Sigmoid colon (tissue), 4 donors: ENCODE measurements around the gene BBS2.

Source experiments
- CTCF ChIP-seq, 4 experiments: fragments of 450-650 bp in 3 of 4; fragments of 200-600 bp in 1 of 4; IDR thresholded peaks; one replicate each; pipeline ENCODE4 v1.5.1; 2016 to 2019; ENCODE audit warnings: antibody characterized with exemption in 4 of 4, mild to moderate bottlenecking in 3 of 4, moderate library complexity in 2 of 4
- EP300 ChIP-seq, 4 donors: sonication (generic); formaldehyde crosslinking; IDR thresholded peaks; one replicate each; pipeline ENCODE4 v1.6.1; 2017; ENCODE audit warnings: antibody characterized with exemption in 4 of 4
- POLR2A ChIP-seq, 2 donors: fragments of 450-650 bp; IDR thresholded peaks; one replicate each; pipeline ENCODE4 v1.6.1; 2016; ENCODE audit warnings: antibody characterized with exemption in 2 of 2, mild to moderate bottlenecking in 2 of 2, moderate library complexity in 2 of 2
- POLR2AphosphoS5 ChIP-seq, 4 donors: sonication (generic); formaldehyde crosslinking; IDR thresholded peaks; one replicate each; pipeline ENCODE4 v1.6.1; 2017; ENCODE audit warnings: antibody characterized with exemption in 4 of 4

- no peak for TF ChIP-seq CTCF (IDR thresholded peaks at IDR 0.05)
- TF ChIP-seq POLR2A (IDR thresholded peaks at IDR 0.05), result no peak
- no peak for TF ChIP-seq POLR2AphosphoS5 (IDR thresholded peaks at IDR 0.05)
- TF ChIP-seq EP300 (IDR thresholded peaks at IDR 0.05), result no peak
Observed at GRCh38 chr16:56450275-56450985, 69.4 kb downstream of the BBS2 start.
